ENCODE data around the gene FARS2. TPM values are rescaled to one million over a fixed set of nuclear protein-coding genes. Genes with fewer than 3 reads are reported as not detected.

Gene FARS2
- polyA plus RNA-seq, 1 donor from 2014 or later, result 11.9 TPM

GRCh38 chr6:5314191-5314865, 53.0 kb downstream of the FARS2 start:
- no peaks in the 10 kb centered on the region for H3K79me2 ChIP-seq (replicated peaks; ENCODE audit: insufficient read depth, low read length)
- TF ChIP-seq POLR2AphosphoS5 (IDR thresholded peaks at IDR 0.05), result no peak

DNA sequence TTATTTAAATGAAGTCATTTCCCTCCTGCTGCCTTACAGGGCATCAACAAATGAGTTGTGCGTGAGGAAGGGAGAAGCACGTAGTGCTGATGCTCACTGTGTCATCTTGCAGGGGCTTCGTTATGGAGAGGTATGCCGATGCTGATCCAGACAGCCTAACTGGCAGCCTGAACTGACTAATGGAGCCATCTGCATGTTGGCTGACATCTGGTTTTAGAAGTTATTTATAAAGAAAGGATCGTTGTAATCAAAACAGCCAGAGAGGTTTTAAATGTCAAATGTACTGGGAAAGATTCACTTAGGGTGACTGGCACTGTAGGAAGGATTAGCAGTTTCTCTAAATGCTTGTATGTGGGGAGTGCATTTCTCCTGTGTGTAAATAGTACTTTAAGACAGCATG, 54.6 kb downstream of the FARS2 start:
- peak overlapping the region; percentile 71 for H3K27ac ChIP-seq (ENCODE audit: low read length)
- TF ChIP-seq SMC3 (conservative IDR thresholded peaks at IDR 0.05; ENCODE audit: poor library complexity) (no peak), EP300 (conservative IDR thresholded peaks at IDR 0.05; ENCODE audit: poor library complexity, severe bottlenecking) (peak; percentile 87), MXI1 (conservative IDR thresholded peaks at IDR 0.05; ENCODE audit: poor library complexity, severe bottlenecking) (no peak), POLR2AphosphoS5 (IDR thresholded peaks at IDR 0.05) (peak; percentile 79), RAD21 (conservative IDR thresholded peaks at IDR 0.05) (peak; percentile 31), TAF1 (IDR thresholded peaks at IDR 0.05; ENCODE audit: low read depth) (no peak), EZH2 (IDR thresholded peaks at IDR 0.05; ENCODE audit: borderline replicate concordance, insufficient read depth, low read length, poor library complexity, severe bottlenecking) (no peak)
- TF ChIP-seq, protein P1, sequence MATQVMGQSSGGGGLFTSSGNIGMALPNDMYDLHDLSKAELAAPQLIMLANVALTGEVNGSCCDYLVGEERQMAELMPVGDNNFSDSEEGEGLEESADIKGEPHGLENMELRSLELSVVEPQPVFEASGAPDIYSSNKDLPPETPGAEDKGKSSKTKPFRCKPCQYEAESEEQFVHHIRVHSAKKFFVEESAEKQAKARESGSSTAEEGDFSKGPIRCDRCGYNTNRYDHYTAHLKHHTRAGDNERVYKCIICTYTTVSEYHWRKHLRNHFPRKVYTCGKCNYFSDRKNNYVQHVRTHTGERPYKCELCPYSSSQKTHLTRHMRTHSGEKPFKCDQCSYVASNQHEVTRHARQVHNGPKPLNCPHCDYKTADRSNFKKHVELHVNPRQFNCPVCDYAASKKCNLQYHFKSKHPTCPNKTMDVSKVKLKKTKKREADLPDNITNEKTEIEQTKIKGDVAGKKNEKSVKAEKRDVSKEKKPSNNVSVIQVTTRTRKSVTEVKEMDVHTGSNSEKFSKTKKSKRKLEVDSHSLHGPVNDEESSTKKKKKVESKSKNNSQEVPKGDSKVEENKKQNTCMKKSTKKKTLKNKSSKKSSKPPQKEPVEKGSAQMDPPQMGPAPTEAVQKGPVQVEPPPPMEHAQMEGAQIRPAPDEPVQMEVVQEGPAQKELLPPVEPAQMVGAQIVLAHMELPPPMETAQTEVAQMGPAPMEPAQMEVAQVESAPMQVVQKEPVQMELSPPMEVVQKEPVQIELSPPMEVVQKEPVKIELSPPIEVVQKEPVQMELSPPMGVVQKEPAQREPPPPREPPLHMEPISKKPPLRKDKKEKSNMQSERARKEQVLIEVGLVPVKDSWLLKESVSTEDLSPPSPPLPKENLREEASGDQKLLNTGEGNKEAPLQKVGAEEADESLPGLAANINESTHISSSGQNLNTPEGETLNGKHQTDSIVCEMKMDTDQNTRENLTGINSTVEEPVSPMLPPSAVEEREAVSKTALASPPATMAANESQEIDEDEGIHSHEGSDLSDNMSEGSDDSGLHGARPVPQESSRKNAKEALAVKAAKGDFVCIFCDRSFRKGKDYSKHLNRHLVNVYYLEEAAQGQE (IDR thresholded peaks at IDR 0.05; ENCODE audit: borderline replicate concordance), result peak; percentile 23
- TF ChIP-seq, protein P2, sequence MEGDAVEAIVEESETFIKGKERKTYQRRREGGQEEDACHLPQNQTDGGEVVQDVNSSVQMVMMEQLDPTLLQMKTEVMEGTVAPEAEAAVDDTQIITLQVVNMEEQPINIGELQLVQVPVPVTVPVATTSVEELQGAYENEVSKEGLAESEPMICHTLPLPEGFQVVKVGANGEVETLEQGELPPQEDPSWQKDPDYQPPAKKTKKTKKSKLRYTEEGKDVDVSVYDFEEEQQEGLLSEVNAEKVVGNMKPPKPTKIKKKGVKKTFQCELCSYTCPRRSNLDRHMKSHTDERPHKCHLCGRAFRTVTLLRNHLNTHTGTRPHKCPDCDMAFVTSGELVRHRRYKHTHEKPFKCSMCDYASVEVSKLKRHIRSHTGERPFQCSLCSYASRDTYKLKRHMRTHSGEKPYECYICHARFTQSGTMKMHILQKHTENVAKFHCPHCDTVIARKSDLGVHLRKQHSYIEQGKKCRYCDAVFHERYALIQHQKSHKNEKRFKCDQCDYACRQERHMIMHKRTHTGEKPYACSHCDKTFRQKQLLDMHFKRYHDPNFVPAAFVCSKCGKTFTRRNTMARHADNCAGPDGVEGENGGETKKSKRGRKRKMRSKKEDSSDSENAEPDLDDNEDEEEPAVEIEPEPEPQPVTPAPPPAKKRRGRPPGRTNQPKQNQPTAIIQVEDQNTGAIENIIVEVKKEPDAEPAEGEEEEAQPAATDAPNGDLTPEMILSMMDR (IDR thresholded peaks at IDR 0.05; ENCODE audit: poor library complexity, severe bottlenecking), result no peak
- H3K4me2 ChIP-seq (ENCODE audit: low read length), result peak overlapping the region; percentile 23
- H3K4me3 ChIP-seq (ENCODE audit: low read length), result peak overlapping the region; percentile 47
- H3K79me2 ChIP-seq (replicated peaks; ENCODE audit: insufficient read depth, low read length), result no peaks in the 10 kb centered on the region
- no peaks in the 10 kb centered on the region for H3F3A ChIP-seq (ENCODE audit: insufficient read depth, low read length, poor library complexity, severe bottlenecking)
- peak overlapping the region; percentile 41 for H3K9ac ChIP-seq (ENCODE audit: low read length)
- H3K36me3 ChIP-seq (ENCODE audit: insufficient read depth, low read length), result no peaks in the 10 kb centered on the region
- H3K9me2 ChIP-seq (ENCODE audit: insufficient read depth, low read length), result no peaks in the 10 kb centered on the region
- H2AFZ ChIP-seq (ENCODE audit: low read depth, low read length), result no peak overlapping the region
- no peaks in the 10 kb centered on the region for H3K9me3 ChIP-seq (ENCODE audit: low read length)
- H3K27me3 ChIP-seq (ENCODE audit: insufficient read depth, low read depth, low read length), result no peaks in the 10 kb centered on the region
- no peaks in the 10 kb centered on the region for H4K20me1 ChIP-seq (ENCODE audit: insufficient read depth)

More at GRCh38 chr6:5314191-5314865, 53.0 kb downstream of the FARS2 start:
- no peak overlapping the region for H2AFZ ChIP-seq (ENCODE audit: low read depth, low read length)
- no peak overlapping the region for H3K4me2 ChIP-seq (ENCODE audit: low read length)
- H4K20me1 ChIP-seq (ENCODE audit: insufficient read depth), result no peaks in the 10 kb centered on the region
- H3K27ac ChIP-seq (ENCODE audit: low read length), result no peak overlapping the region
- H3K9me2 ChIP-seq (ENCODE audit: insufficient read depth, low read length), result no peaks in the 10 kb centered on the region
- no peaks in the 10 kb centered on the region for H3K27me3 ChIP-seq (ENCODE audit: insufficient read depth, low read depth, low read length)
- no peaks in the 10 kb centered on the region for H3K9me3 ChIP-seq (ENCODE audit: low read length)
- no peak overlapping the region for H3K4me3 ChIP-seq (ENCODE audit: low read length)
- no peaks in the 10 kb centered on the region for H3F3A ChIP-seq (ENCODE audit: insufficient read depth, low read length, poor library complexity, severe bottlenecking)
- no peaks in the 10 kb centered on the region for H3K36me3 ChIP-seq (ENCODE audit: insufficient read depth, low read length)
- no peak overlapping the region for H3K9ac ChIP-seq (ENCODE audit: low read length)
